ENCODE results near the gene RNPEP. TPM values are rescaled to one million over a fixed set of nuclear protein-coding genes. Genes with fewer than 3 reads are reported as not detected.

The RNPEP gene
- total and polyA plus RNA-seq, 2 experiments from 2014 or later, result 57.9 to 74.2 TPM

DNA sequence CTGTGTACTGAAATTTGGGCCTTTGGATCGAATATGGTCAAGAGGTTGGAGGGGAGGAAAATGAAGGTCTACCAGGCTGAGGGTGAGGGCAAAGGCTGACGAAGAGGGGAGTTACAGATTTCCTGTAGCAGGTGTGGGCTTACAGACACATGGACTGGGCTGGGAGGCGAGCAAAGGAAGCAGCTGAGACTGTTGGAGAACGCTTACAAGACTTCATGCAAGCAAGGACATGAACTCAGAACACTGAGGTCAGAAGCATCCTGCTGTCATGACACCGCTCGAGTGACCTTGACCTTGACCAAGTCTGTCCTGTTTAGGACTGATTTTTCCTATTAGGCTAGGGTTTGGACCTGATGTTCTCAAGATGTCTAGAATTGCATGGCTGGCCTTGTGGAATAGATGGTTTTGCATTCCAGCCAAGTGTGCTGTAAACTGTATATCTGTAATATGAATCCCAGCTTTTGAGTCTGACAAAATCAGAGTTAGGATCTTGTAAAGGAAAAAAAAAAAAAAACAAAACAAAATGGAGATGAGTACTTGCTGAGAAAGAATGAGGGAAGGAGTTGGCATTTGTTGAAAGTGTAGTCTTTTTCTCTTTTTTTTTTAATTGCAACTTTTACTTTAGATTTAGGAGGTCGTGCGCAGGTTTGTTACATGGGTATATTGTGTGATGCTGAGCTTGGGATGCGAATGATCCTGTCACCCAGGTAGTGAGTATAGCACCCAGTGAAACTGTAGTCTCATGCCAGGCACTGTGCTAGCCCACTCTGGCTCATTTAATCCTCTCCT, 33.8 kb downstream of the RNPEP start:
- no peak for DNase-seq (ENCODE audit: low spot score)
- H3K4me2 ChIP-seq, result peak overlapping the region; percentile 75

GRCh38 chr1:202016811-202017748, 34.6 kb downstream of the RNPEP start:
- Histone ChIP-seq H3K27ac (peak overlapping the region; percentile 95), H3K79me2 (peaks cover 45% of the 10 kb centered on the region), H4K20me1 (ENCODE audit: insufficient read depth, poor library complexity, severe bottlenecking) (peaks cover 33% of the 10 kb centered on the region), H3K4me3 (no peak overlapping the region), H3K9me3 (ENCODE audit: low read depth) (no peaks in the 10 kb centered on the region), H3K27me3 (no peaks in the 10 kb centered on the region), H3K4me1 (ENCODE audit: insufficient read depth) (peaks cover 55% of the 10 kb centered on the region), H2AFZ (no peak overlapping the region), H3K4me2 (peak overlapping the region; percentile 75), H3K36me3 (replicated peaks; ENCODE audit: insufficient read depth, low read depth) (no peaks in the 10 kb centered on the region), H3K9me2 (replicated peaks; ENCODE audit: insufficient read depth) (no peaks in the 10 kb centered on the region)
- TF ChIP-seq EZH2 (IDR thresholded peaks at IDR 0.05; ENCODE audit: borderline replicate concordance) (no peak), CTCF (IDR thresholded peaks at IDR 0.05; ENCODE audit: poor library complexity) (no peak), EZH2phosphoT487 (IDR thresholded peaks at IDR 0.05; ENCODE audit: low read depth, severe bottlenecking, unreplicated experiment) (no peak)
- 86% methylated on average over 20 of the region's 21 CpGs for WGBS (ENCODE audit: low lambda C conversion rate, missing lambda C conversion rate)
- DNase-seq (ENCODE audit: low spot score), result no peak

More for the DNA sequence above, 33.8 kb downstream of the RNPEP start:
- no peak for TF ChIP-seq EZH2 (IDR thresholded peaks at IDR 0.05; ENCODE audit: borderline replicate concordance)
- TF ChIP-seq EZH2phosphoT487 (IDR thresholded peaks at IDR 0.05; ENCODE audit: low read depth, severe bottlenecking, unreplicated experiment), result no peak
- no peak for TF ChIP-seq CTCF (IDR thresholded peaks at IDR 0.05; ENCODE audit: poor library complexity)
- Histone ChIP-seq H3K4me1 (ENCODE audit: insufficient read depth) (peaks cover 55% of the 10 kb centered on the region), H3K36me3 (replicated peaks; ENCODE audit: insufficient read depth, low read depth) (no peaks in the 10 kb centered on the region), H3K79me2 (peaks cover 54% of the 10 kb centered on the region), H4K20me1 (ENCODE audit: insufficient read depth, poor library complexity, severe bottlenecking) (peaks cover 41% of the 10 kb centered on the region), H3K27me3 (no peaks in the 10 kb centered on the region), H3K9me2 (replicated peaks; ENCODE audit: insufficient read depth) (no peaks in the 10 kb centered on the region), H3K27ac (peak overlapping the region; percentile 95), H3K9me3 (ENCODE audit: low read depth) (no peaks in the 10 kb centered on the region), H3K4me3 (no peak overlapping the region), H2AFZ (no peak overlapping the region)
- 87% methylated on average over 9 of the region's 9 CpGs for WGBS (ENCODE audit: low lambda C conversion rate, missing lambda C conversion rate)

- no peak overlapping the region for H2AFZ ChIP-seq
- peaks cover 25% of the 10 kb centered on the region for H4K20me1 ChIP-seq (ENCODE audit: insufficient read depth, poor library complexity, severe bottlenecking)
- TF ChIP-seq EZH2 (IDR thresholded peaks at IDR 0.05; ENCODE audit: borderline replicate concordance), result no peak
- TF ChIP-seq EZH2phosphoT487 (IDR thresholded peaks at IDR 0.05; ENCODE audit: low read depth, severe bottlenecking, unreplicated experiment), result no peak
- no peak for TF ChIP-seq CTCF (IDR thresholded peaks at IDR 0.05; ENCODE audit: poor library complexity)
- no peaks in the 10 kb centered on the region for H3K36me3 ChIP-seq (replicated peaks; ENCODE audit: insufficient read depth, low read depth)
- no peaks in the 10 kb centered on the region for H3K27me3 ChIP-seq
- DNase-seq (ENCODE audit: low spot score), result peak; percentile 89
- H3K4me1 ChIP-seq (ENCODE audit: insufficient read depth), result peaks cover 61% of the 10 kb centered on the region
- H3K27ac ChIP-seq, result peak overlapping the region; percentile 95
- peak overlapping the region; percentile 75 for H3K4me2 ChIP-seq
- no peaks in the 10 kb centered on the region for H3K9me2 ChIP-seq (replicated peaks; ENCODE audit: insufficient read depth)
- WGBS (ENCODE audit: low lambda C conversion rate, missing lambda C conversion rate), result 48% methylated on average over 18 of the region's 18 CpGs
- no peaks in the 10 kb centered on the region for H3K9me3 ChIP-seq (ENCODE audit: low read depth)
- H3K79me2 ChIP-seq, result peaks cover 37% of the 10 kb centered on the region
- no peak overlapping the region for H3K4me3 ChIP-seq
These were observed 35.5 kb downstream of the RNPEP start for GRCh38 chr1:202017749-202018467.

Measured in hepatocyte (in vitro differentiated cells).